ENCODE results near the gene COQ5. TPM values are rescaled to one million over a fixed set of nuclear protein-coding genes. Genes with fewer than 3 reads are reported as not detected.

Gene COQ5
- total and polyA plus RNA-seq, 2 donors from 2014 or later: 26.5 to 60.8 TPM

- H3K9me3 ChIP-seq (ENCODE audit: control insufficient read depth in 2 of 3, insufficient read depth in 1 of 3, low read length in 3 of 3): no peaks in the 10 kb centered on the region
- H3K4me1 ChIP-seq (ENCODE audit: control insufficient read depth in 2 of 3, insufficient read depth in 2 of 3, low read depth in 1 of 3, low read length in 3 of 3): peaks cover 0 to 5% (median 0%) of the 10 kb centered on the region in 3 donors
- H3K9ac ChIP-seq (ENCODE audit: low read length in 3 of 3): no peak overlapping the region
- DNase-seq: no peak
- H3K27ac ChIP-seq (ENCODE audit: low read depth in 2 of 2, low read length in 2 of 2): no peak overlapping the region
- FAIRE-seq: no peak
- H3K36me3 ChIP-seq (ENCODE audit: control insufficient read depth in 2 of 3, insufficient read depth in 3 of 3, low read length in 3 of 3): peaks cover 36 to 46% (median 45%) of the 10 kb centered on the region in 3 donors
- H3K27me3 ChIP-seq (ENCODE audit: control insufficient read depth, insufficient read depth, low read length): no peaks in the 10 kb centered on the region
- intact Hi-C loops (cut with DNase I): no loop called here
- no peak overlapping the region for H3K4me3 ChIP-seq (ENCODE audit: low read length in 3 of 3)
- no peak for TF ChIP-seq CTCF (IDR thresholded peaks at IDR 0.05; ENCODE audit: borderline replicate concordance, extremely low read depth, insufficient read depth)
Measured at GRCh38 chr12:120463712-120464111, 65.2 kb downstream of the COQ5 start.

- Histone ChIP-seq H3K27me3 (ENCODE audit: control insufficient read depth, insufficient read depth, low read length) (no peaks in the 10 kb centered on the region), H3K9ac (ENCODE audit: low read length in 3 of 3) (no peak overlapping the region), H3K4me1 (ENCODE audit: control insufficient read depth in 2 of 3, insufficient read depth in 2 of 3, low read depth in 1 of 3, low read length in 3 of 3) (no peaks in the 10 kb centered on the region), H3K27ac (ENCODE audit: low read depth in 2 of 2, low read length in 2 of 2) (no peak overlapping the region), H3K36me3 (ENCODE audit: control insufficient read depth in 2 of 3, insufficient read depth in 3 of 3, low read length in 3 of 3) (peaks cover 37 to 49% (median 46%) of the 10 kb centered on the region in 3 donors), H3K9me3 (ENCODE audit: control insufficient read depth in 2 of 3, insufficient read depth in 1 of 3, low read length in 3 of 3) (no peaks in the 10 kb centered on the region), H3K4me3 (ENCODE audit: low read length in 3 of 3) (no peak overlapping the region)
- no peak for DNase-seq
- intact Hi-C loops (cut with DNase I): no loop called here
- TF ChIP-seq CTCF (IDR thresholded peaks at IDR 0.05; ENCODE audit: borderline replicate concordance, extremely low read depth, insufficient read depth): no peak
- FAIRE-seq: no peak
Measured at GRCh38 chr12:120462099-120462640, 66.8 kb downstream of the COQ5 start.

- Histone ChIP-seq H3K4me1 (ENCODE audit: control insufficient read depth in 2 of 3, insufficient read depth in 2 of 3, low read depth in 1 of 3, low read length in 3 of 3) (no peaks in the 10 kb centered on the region), H3K9me3 (ENCODE audit: control insufficient read depth in 2 of 3, insufficient read depth in 1 of 3, low read length in 3 of 3) (no peaks in the 10 kb centered on the region), H3K4me3 (ENCODE audit: low read length in 3 of 3) (no peak overlapping the region), H3K27me3 (ENCODE audit: control insufficient read depth, insufficient read depth, low read length) (no peaks in the 10 kb centered on the region), H3K9ac (ENCODE audit: low read length in 3 of 3) (no peak overlapping the region), H3K27ac (ENCODE audit: low read depth in 2 of 2, low read length in 2 of 2) (no peak overlapping the region), H3K36me3 (ENCODE audit: control insufficient read depth in 2 of 3, insufficient read depth in 3 of 3, low read length in 3 of 3) (peaks cover 34 to 63% (median 54%) of the 10 kb centered on the region in 3 donors)
- no peak for DNase-seq
- intact Hi-C loops (cut with DNase I): no loop called here
- TF ChIP-seq CTCF (IDR thresholded peaks at IDR 0.05; ENCODE audit: borderline replicate concordance, extremely low read depth, insufficient read depth): no peak
- FAIRE-seq: no peak
Measured at GRCh38 chr12:120460157-120460556, 68.8 kb downstream of the COQ5 start.

- no peak for DNase-seq
- Histone ChIP-seq H3K4me3 (ENCODE audit: low read length in 3 of 3) (no peak overlapping the region), H3K27ac (ENCODE audit: low read depth in 2 of 2, low read length in 2 of 2) (no peak overlapping the region), H3K4me1 (ENCODE audit: control insufficient read depth in 2 of 3, insufficient read depth in 2 of 3, low read depth in 1 of 3, low read length in 3 of 3) (no peaks in the 10 kb centered on the region), H3K36me3 (ENCODE audit: control insufficient read depth in 2 of 3, insufficient read depth in 3 of 3, low read length in 3 of 3) (peaks cover 12 to 35% (median 33%) of the 10 kb centered on the region in 3 donors), H3K9me3 (ENCODE audit: control insufficient read depth in 2 of 3, insufficient read depth in 1 of 3, low read length in 3 of 3) (no peaks in the 10 kb centered on the region), H3K27me3 (ENCODE audit: control insufficient read depth, insufficient read depth, low read length) (no peaks in the 10 kb centered on the region), H3K9ac (ENCODE audit: low read length in 3 of 3) (no peak overlapping the region)
- no peak for TF ChIP-seq CTCF (IDR thresholded peaks at IDR 0.05; ENCODE audit: borderline replicate concordance, extremely low read depth, insufficient read depth)
- FAIRE-seq: no peak
- intact Hi-C loops (cut with DNase I): no loop called here
Measured at GRCh38 chr12:120457133-120457532, 71.8 kb downstream of the COQ5 start.

Data from kidney (tissue), 14 donors.